Peyer's patch (tissue), 4 donors: ENCODE data around the gene SH3RF1. TPM values are rescaled to one million over a fixed set of nuclear protein-coding genes. Genes with fewer than 3 reads are reported as not detected.

ENCODE experiments used
- DNase-seq, 3 donors: peaks; one replicate each; pipeline ENCODE4 v3.0.0-alpha.2; 2017 to 2019
- H3K27ac ChIP-seq, 4 donors: fragments of 200-600 bp; sonication (generic); one replicate each; pipeline ENCODE4 v1.5.1; 2016 to 2019
- H3K27me3 ChIP-seq, 2 donors: fragments of 200-600 bp; sonication (generic); one replicate each; pipeline ENCODE4 v1.5.1; 2019
- H3K36me3 ChIP-seq, 3 donors: fragments of 200-600 bp; sonication (generic); one replicate each; pipeline ENCODE4 v1.5.1; 2016 to 2019
- H3K4me1 ChIP-seq, 4 donors: fragments of 200-600 bp; sonication (generic); one replicate each; pipeline ENCODE4 v1.5.1; 2016 to 2019
- H3K4me3 ChIP-seq, 4 donors: fragments of 200-600 bp; sonication (generic); 1 replicate in 3 of 4; 2 replicates in 1 of 4; pipeline ENCODE4 v1.5.1; 2016 to 2019; ENCODE audit warnings: mild to moderate bottlenecking in 1 of 4
- H3K9me3 ChIP-seq, 4 donors: fragments of 200-600 bp; sonication (generic); one replicate each; pipeline ENCODE4 v1.5.1; 2016 to 2019; ENCODE audit warnings: mild to moderate bottlenecking in 1 of 4
- CTCF ChIP-seq, 6 experiments: fragments of 450-650 bp in 4 of 6; fragments of 200-600 bp in 2 of 6; sonication (generic) in 1 of 6; IDR thresholded peaks; one replicate each; pipeline ENCODE4 v1.5.1; 2017 to 2019; ENCODE audit warnings: antibody characterized with exemption in 6 of 6, mild to moderate bottlenecking in 3 of 6, moderate library complexity in 1 of 6
- POLR2A ChIP-seq, 2 donors: fragments of 450-650 bp; IDR thresholded peaks; one replicate each; pipeline ENCODE4 v1.5.1; 2017; ENCODE audit warnings: antibody characterized with exemption in 2 of 2, mild to moderate bottlenecking in 2 of 2, moderate library complexity in 2 of 2
- total RNA-seq, 4 donors: library from RNA; depleted of rRNA; stranded (reverse); fragments of >200 nt; gene quantifications; one replicate each; pipeline ENCODE4 v1.1.0, GENCODE V29; 2016

SH3RF1 gene
- total RNA-seq: 10 to 100 TPM; 23.1 to 55.0 (median 48.1) TPM

- peak within 1 kb of the TSS; percentile 70 to 92 (median 82) for H3K4me3 ChIP-seq
- no peaks in the 10 kb centered on the region for H3K9me3 ChIP-seq
- peak; percentile 87 to 91 for TF ChIP-seq POLR2A (IDR thresholded peaks at IDR 0.05)
- TF ChIP-seq CTCF (IDR thresholded peaks at IDR 0.05): peak in 5 of 6 experiments; percentile 15 to 61 (median 46)
- peak; percentile 60 to 91 (median 89) for DNase-seq
- no peaks in the 10 kb centered on the region for H3K27me3 ChIP-seq
- H3K4me1 ChIP-seq: peaks cover 0 to 31% (median 2%) of the 10 kb centered on the region in 4 donors
- peak within 1 kb of the TSS; percentile 76 to 94 (median 88) for H3K27ac ChIP-seq
- H3K36me3 ChIP-seq: no peaks in the 10 kb centered on the region
Observed at GRCh38 chr4:169270810-169271691, at the start of gene SH3RF1. TSS of gene SH3RF1 (minus strand) at chr4:169270956. CDS start at chr4:169269212, 1,744 bp downstream.

- Histone ChIP-seq H3K27ac (no peak overlapping the region), H3K9me3 (no peaks in the 10 kb centered on the region), H3K27me3 (no peaks in the 10 kb centered on the region), H3K4me1 (peaks cover 0 to 25% (median 1%) of the 10 kb centered on the region in 4 donors), H3K36me3 (no peaks in the 10 kb centered on the region), H3K4me3 (no peak overlapping the region)
- TF ChIP-seq POLR2A (IDR thresholded peaks at IDR 0.05) (no peak), CTCF (IDR thresholded peaks at IDR 0.05) (no peak)
- DNase-seq: no peak
Observed at GRCh38 chr4:169315530-169316343, 45.0 kb upstream of the SH3RF1 start.

- H3K4me1 ChIP-seq: peaks cover 0 to 25% (median 1%) of the 10 kb centered on the region in 4 donors
- H3K4me3 ChIP-seq: no peak overlapping the region
- H3K36me3 ChIP-seq: no peaks in the 10 kb centered on the region
- TF ChIP-seq CTCF (IDR thresholded peaks at IDR 0.05) (no peak), POLR2A (IDR thresholded peaks at IDR 0.05) (no peak)
- H3K9me3 ChIP-seq: no peaks in the 10 kb centered on the region
- no peaks in the 10 kb centered on the region for H3K27me3 ChIP-seq
- H3K27ac ChIP-seq: peak overlapping the region in 2 of 4 donors; percentile 16 to 41
- peak; percentile 17 to 92 (median 91) for DNase-seq
Observed at GRCh38 chr4:169314906-169315305, 44.1 kb upstream of the SH3RF1 start.

GRCh38 chr4:169313732-169314131 lies 43.0 kb upstream of the SH3RF1 start:
- no peaks in the 10 kb centered on the region for H3K9me3 ChIP-seq
- no peak for DNase-seq
- no peaks in the 10 kb centered on the region for H3K36me3 ChIP-seq
- TF ChIP-seq CTCF (IDR thresholded peaks at IDR 0.05) (no peak), POLR2A (IDR thresholded peaks at IDR 0.05) (no peak)
- H3K27me3 ChIP-seq: no peaks in the 10 kb centered on the region
- H3K27ac ChIP-seq: no peak overlapping the region
- H3K4me1 ChIP-seq: peaks cover 0 to 25% (median 1%) of the 10 kb centered on the region in 4 donors
- H3K4me3 ChIP-seq: no peak overlapping the region

- Histone ChIP-seq H3K9me3 (no peaks in the 10 kb centered on the region), H3K4me1 (peaks cover 0 to 25% (median 1%) of the 10 kb centered on the region in 4 donors), H3K27me3 (no peaks in the 10 kb centered on the region), H3K4me3 (no peak overlapping the region), H3K27ac (no peak overlapping the region), H3K36me3 (no peaks in the 10 kb centered on the region)
- TF ChIP-seq CTCF (IDR thresholded peaks at IDR 0.05) (no peak), POLR2A (IDR thresholded peaks at IDR 0.05) (no peak)
- no peak for DNase-seq
Observed at GRCh38 chr4:169312690-169313422, 42.1 kb upstream of the SH3RF1 start.
